Stimulated activated CD8-positive, alpha-beta memory T cell treated with anti-CD3 and anti-CD28 coated beads, Interleukin-12 subunit alpha, Interleukin-12 subunit beta, amount 100 ng/mL, for 4 hours (primary cell): ENCODE measurements around the gene THADA.
"Not testable (repeated sequence)": the region's sequence is repeated elsewhere in the genome, so short reads cannot be mapped to it uniquely, and the experiment has no call there.

ENCODE experiments used
- DNase-seq: peaks from one replicate; pipeline ENCODE4 v3.0.0-alpha.2; 2020; ENCODE audit warnings: low read depth

The THADA gene

DNA sequence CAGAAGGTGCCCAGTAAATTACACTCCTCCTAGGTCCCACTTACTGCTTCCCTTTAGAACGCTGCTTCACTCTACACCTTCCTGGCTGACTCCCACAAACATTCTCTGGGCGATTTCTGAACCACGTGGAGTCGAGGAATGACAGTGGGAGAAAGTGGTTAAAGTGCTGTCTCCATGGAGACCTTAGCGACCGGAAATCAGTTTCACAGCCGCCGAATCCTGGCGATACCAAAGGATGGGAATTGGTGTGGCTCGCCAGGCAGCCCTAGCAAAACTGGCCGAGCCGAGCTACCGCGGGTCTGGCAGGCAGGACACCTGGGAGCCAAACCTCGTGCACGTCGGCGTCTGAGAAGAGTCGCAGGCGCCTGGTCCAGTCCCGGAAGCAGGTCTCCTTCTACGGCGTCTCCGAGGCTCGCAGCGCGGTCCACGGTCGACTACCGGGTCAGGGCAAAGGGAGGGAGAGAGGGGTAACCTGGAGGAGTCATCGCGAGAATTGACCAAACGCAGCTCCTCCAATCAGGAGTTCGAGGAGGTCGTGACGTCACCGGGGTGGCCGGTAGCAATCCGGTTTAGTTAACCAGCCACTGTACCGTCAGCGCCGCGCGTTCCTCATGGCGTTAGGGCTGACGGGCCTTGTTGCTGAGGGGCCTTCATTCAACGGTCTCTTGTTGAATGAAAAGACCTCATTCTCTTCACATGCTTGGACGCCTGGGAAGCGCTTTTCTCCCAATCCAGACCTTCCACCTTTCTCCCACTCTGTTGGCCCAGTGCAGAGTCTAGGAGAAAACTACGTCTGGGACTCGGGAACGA, at the start of gene THADA:
Gene THADA, minus strand, starts transcription at position 436 of the 810 bp plus-strand sequence. CDS start 3,646 bp downstream, outside the sequence.
- peak; percentile 93 for DNase-seq

GRCh38 chr2:43643680-43644079, 47.8 kb upstream of the THADA start:
- no peak for DNase-seq

DNA sequence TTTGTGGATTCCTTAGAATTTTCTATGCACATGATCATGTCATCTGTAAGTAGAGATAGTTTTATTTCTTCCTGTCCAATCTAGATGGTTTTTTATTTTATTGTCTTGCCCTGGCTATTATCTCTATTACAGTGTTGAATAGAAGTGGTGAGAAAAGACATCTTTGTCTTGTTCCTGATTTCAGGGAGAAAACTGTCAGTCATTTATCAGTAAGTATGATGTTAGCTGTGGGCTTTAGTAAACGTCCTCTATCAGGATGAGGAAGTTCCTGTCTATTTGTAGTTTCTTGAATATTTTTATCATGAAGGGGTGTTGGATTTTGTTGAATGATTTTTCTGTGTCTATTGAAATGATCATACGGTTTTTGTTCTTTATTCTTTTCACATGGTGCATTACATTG, 46.5 kb upstream of the THADA start:
- no peak for DNase-seq

- DNase-seq: peak; percentile 77
Measured at GRCh38 chr2:43637030-43637803, 41.4 kb upstream of the THADA start, which contains the start of gene PLEKHH2. PLEKHH2 (plus strand) TSS chr2:43637260; CDS start chr2:43644674, 7,414 bp downstream.

DNA sequence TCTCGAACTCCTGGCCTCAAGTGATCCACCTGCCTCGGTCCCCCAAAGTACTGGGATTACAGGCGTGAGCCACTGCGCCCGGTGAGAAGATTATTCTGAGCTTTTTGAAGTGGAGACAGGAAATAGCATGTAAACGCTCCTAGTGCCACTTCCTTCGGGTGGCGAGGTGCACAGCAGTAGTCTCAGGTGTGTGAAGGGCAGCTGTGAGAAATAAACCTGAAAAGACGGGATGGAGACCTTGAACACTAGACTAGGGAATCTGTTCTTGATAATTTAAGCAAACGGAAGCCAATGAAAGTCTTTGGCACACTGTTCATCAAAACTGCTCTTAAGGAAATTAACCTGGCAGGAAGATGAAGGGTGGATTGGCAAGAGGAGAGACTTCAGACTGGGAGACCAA, 40.8 kb upstream of the THADA start:
- DNase-seq: no peak

DNA sequence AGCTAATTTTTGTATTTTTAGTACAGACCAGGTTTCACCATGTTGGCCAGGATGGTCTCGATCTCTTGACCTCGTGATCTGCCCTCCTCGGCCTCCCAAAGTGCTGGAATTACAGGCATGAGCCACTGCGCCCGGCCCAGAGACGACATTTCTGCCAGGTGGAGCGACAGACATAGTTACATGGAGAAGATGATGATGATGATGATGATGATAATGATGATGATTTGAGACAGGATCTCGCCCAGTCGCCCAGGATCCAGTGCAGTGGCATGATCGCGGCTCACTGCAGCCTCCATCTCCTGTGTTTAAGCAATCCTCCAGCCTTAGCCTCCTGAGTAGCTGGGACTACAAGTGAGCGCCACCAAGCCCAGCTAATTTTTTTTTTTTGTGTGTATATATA, 40.3 kb upstream of the THADA start:
- DNase-seq: not testable (repeated sequence)

DNA sequence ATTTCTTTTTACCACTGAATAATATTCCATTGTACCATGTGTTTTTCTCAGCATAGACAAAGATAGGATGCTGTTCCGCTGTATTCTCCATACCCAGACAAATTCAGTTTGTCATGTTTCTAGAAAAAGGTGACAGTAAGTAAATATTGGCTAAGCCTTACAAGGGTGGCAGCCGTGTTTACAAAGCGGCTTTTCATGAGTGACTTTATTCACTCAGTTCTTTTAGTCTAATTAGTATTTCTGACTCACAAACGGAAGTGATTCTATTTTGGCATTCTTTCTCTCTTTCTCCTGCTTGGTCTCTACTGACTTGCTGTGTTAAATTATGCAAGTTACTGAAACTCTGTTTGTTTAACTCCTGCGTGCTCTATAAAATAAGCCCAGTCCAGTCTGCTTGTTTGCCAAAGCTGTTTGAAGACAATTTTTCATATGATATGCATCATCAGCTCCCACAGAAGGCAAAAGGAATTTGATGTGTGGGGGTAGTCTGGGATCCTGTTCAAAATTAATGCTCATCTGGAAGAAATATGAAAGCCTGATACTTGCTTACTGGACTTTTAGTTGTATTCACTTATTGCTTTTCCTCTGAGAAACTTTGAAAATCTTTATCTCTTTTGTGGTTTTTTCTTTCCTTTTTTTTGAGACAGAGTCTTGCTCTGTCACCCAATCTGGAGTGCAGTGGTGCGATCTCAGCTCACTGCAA, 38.9 kb upstream of the THADA start:
- DNase-seq: no peak

- no peak for DNase-seq
Measured at GRCh38 chr2:43631618-43632317, 35.9 kb upstream of the THADA start.

- DNase-seq: no peak
Measured at GRCh38 chr2:43622931-43623451, 27.2 kb upstream of the THADA start.

DNA sequence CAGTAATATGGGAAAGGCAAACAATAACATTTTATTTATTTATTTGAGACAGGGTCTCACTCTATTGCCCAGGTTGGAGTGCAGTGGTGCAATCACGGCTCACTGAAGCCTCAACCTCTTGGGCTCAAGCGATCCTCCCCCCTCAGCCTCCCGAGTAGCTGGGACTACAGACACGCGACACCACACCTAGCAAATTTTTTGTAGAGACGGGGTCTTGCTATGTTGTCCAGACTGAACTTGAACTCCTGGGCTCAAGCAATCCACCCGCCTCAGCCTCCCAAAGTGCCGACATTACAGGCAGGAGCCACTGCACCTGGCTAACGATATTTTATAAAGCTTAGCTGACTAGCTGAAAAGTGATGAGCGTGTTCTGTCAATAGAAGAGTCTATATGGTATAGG, 23.7 kb upstream of the THADA start:
- no peak for DNase-seq

DNA sequence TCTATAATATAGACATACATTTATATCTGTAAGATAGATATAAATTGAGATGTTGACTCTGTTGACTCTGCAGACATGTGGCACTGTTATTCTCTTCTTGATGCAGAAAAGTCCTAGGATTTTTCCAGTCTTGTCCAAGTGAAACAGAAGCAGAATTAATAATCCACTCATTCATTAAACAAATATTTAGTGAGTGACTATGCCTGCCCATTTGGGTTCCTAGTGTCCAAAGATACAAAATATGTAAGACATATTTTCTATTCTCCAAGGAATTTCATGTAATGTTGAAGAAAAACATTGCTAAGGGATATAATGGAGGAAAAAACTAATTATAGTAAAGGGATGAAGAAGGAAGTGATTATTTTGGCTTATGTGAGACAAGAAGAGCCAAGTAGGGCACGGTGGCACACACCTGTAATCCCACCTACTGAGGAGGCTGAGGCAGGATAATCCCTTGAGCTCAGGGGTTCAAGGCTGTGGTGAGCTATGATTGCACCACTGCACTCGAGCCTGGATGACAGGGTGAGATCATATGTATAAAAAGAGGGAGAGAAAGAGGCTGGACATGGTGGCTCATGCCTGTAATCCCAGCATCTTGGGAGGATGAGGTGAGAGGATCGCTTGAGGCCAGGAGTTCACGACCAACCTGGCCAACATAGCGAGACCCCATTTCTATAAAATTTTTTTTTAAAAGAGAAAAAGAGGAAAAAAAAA, 21.3 kb upstream of the THADA start:
- no peak for DNase-seq

- DNase-seq: no peak
Measured at GRCh38 chr2:43612944-43613343, 17.1 kb upstream of the THADA start.

DNA sequence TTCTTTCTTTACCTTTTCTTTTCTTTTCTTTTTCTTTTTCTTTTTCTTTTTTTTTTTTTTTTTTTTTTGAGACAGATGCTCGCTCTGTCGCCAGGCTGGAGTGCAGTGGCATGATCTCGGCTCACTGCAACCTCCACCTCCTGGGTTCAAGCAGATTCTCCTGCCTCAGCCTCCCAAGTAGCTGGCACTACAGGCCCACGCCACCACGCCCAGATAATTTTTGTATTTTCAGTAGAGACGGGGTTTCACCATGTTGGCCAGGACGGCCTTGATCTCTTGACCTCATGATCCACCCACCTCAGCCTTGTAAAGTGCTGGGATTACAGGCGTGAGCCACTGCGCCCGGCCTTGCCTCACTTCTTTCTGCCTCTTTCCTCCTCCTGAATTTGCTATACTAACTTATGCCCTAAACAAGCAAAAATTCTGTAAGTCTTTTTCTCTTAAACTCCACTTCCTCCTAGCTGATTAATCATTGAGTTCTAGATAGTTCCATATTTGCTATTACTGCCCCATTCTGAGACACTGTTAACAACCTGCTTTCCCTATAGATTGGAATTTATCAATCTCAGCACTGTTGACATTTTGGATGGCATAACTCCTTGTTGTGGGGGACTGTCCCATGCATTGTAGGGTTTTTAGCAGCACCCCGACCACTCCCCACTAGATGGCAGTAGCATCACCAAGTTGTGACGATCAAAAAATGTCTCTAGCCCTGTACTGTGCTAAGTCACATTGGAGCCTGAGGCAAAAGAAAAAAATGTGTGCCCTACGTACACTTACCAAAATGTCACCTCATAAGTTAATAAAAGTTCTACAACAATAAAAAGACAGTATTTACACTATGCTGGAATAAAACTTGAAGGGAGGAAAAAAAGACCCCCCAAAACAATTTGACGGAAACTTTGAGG, 16.4 kb upstream of the THADA start:
- peak; percentile 38 for DNase-seq

DNA sequence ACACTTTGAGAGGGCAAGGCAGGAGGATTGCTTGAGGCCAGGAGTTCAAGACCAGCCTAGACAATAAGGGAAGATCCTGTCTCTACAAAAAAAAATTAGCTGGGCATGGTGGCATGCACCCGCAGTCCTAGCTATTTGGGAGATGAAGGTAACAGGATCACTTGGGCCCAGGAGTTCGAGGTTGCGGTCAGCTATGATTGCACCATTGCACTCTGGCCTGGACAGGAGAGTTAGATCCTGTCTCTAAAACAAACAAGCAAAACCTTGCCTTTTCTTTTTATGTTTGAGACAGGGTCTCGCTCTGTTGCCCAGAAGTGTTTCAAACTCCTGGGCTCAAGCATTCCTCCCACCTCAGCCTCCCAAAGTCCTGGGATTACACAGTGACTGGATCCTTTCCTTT, 14.5 kb upstream of the THADA start:
- DNase-seq: no peak

DNA sequence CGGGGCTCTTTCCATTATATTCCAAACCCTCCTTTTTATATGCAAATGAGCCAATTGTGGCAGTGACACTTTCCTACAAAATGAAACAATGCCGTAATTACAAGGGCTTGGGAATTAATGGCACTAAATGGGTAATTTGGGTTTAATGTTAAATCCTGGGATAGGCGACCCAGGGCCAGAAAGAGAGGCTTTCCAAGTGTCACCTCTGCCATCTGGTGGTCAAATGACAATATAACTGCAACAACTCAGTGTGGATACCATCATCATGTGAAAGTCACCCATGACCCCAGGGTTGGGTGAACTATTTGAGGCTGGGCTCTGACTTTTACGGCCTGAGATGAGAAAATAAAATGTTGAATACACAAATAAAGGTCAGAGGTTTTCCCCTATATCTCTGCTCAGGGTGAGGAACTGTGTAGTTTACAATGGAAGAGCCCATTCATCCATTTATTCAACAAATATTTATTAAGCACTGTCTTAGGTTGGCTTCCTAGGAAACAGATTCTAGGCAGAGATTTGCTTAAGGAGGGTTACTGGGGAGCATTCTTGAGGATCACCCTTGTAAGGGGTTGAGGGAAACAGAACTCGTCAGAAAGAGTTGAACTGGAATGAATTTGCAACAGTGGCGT, 13.6 kb upstream of the THADA start:
- no peak for DNase-seq

DNA sequence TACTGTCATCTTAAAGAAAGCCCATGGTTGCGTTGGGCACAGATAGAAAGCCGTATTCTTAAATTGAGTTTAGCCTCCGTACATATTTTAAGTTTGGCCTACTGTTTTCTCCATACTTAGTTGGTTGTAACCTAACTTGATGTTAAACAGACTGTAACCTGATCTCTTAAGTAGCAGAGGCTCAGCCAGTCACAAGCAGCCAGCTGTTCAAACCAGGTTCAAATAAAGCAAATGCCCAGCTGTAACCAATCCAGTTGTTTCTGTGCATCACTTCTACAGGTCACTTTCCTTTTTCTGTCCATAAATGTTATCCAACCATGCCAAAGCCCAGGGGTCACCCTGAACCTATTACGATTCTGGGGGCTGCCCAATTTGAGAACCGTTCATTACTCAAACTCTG, 10.0 kb upstream of the THADA start:
- DNase-seq: no peak

GRCh38 chr2:43605079-43605655, 9.3 kb upstream of the THADA start:
- no peak for DNase-seq

GRCh38 chr2:43604674-43605073, 8.8 kb upstream of the THADA start:
- no peak for DNase-seq

DNA sequence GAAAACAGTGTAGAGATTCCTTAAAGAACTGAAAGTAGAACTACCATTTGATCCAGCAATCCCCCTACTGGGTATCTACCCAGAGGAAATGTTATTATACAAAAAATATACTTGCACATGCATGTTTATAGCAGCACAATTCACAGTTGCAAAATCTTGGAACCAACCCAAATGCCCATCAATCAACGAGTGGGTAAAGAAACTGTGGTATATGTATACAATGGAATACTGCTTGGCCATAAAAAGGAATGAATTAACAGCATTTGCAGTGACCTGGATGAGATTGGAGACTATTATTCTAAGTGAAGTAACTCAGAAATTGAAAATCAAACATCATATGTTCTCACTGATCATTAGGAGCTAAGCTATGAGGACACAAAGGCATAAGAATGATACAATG, 4.8 kb upstream of the THADA start:
- not testable (repeated sequence) for DNase-seq
